Uterus (tissue), 4 donors: ENCODE measurements around the gene MYLIP. TPM values are rescaled to one million over a fixed set of nuclear protein-coding genes. Genes with fewer than 3 reads are reported as not detected.
A peak's percentile ranks its signal among the peaks of the same experiment; 100 is the strongest.

Experiments
- DNase-seq, 2 donors: peaks; one replicate each; pipeline ENCODE4 v3.0.0-alpha.2; 2019 to 2020
- H3K27ac ChIP-seq, 2 donors: fragments of 200-600 bp; sonication (generic); 1 replicate in 1 of 2; 2 replicates in 1 of 2; pipeline ENCODE4 v1.5.1; 2016 to 2018
- H3K27me3 ChIP-seq, 2 donors: fragments of 200-600 bp; sonication (generic); one replicate each; pipeline ENCODE4 v1.5.1; 2018 to 2019; ENCODE audit warnings: control low read depth in 1 of 2
- H3K36me3 ChIP-seq, 2 donors: fragments of 200-600 bp; sonication (generic); one replicate each; pipeline ENCODE4 v1.5.1; 2019; ENCODE audit warnings: control low read depth in 1 of 2
- H3K4me1 ChIP-seq, 2 donors: fragments of 200-600 bp; sonication (generic); one replicate each; pipeline ENCODE4 v1.5.1; 2018 to 2019; ENCODE audit warnings: control low read depth in 1 of 2
- H3K4me3 ChIP-seq, 2 donors: fragments of 200-600 bp; sonication (generic); 1 replicate in 1 of 2; 2 replicates in 1 of 2; pipeline ENCODE4 v1.5.1; 2018 to 2019; ENCODE audit warnings: mild to moderate bottlenecking in 1 of 2
- H3K9me3 ChIP-seq, 2 donors: fragments of 200-600 bp; sonication (generic); one replicate each; pipeline ENCODE4 v1.5.1; 2019; ENCODE audit warnings: control low read depth in 1 of 2
- POLR2A ChIP-seq, 2 donors: fragments of 450-650 bp; IDR thresholded peaks; one replicate each; pipeline ENCODE4 v1.6.1; 2016; ENCODE audit warnings: antibody characterized with exemption in 2 of 2, mild to moderate bottlenecking in 1 of 2, moderate library complexity in 1 of 2
- intact Hi-C: fragments of 100-400 bp; cut with DNase I; formaldehyde crosslinking; loops from one replicate; pipeline ENCODE4 v1.15.1; 2023; ENCODE audit warnings: low total_unique reads
- total RNA-seq, 4 donors: library from RNA; depleted of rRNA in 3 of 4; stranded (reverse); fragments of >200 nt in 3 of 4; gene quantifications; one replicate each; pipeline versions ENCODE4 v1.1.0 to v1.2.4, GENCODE V29; 2014 to 2023
- TF ChIP-seq, protein P1 (sequence below), 4 experiments: fragments of 200-600 bp in 2 of 4; fragments of 450-650 bp in 2 of 4; sonication (generic) in 2 of 4; IDR thresholded peaks; one replicate each; pipeline ENCODE4 v1.5.1; 2016 to 2019; ENCODE audit warnings: antibody characterized with exemption in 4 of 4, mild to moderate bottlenecking in 2 of 4, moderate library complexity in 1 of 4
- donor health status: DM: yes; HTN: yes; CAD: no.

Gene MYLIP
- total RNA-seq, 4 donors from 2014 or later, result 11.5 to 79.2 (median 58.7) TPM

DNA sequence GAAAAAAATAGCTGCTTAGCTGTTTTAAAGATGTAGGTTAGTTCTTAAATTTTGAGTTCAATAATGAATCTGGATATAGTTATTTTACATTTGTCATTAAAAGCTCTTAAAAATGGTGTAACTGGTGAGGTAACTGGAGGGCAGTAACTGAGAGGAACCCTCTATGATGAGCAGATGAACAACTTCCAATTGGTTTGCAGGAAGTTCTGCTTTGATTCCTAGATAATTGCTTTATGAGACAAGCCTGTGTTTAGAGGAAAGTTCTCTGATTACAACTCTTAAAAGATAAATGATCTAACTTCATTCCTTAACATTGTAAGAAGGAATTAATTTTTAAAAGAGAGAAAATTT lies 8.5 kb downstream of the MYLIP start:
- Histone ChIP-seq H3K4me3 (no peak overlapping the region), H3K9me3 (no peaks in the 10 kb centered on the region), H3K4me1 (peaks cover 0 to 36% of the 10 kb centered on the region in 2 donors), H3K27me3 (no peaks in the 10 kb centered on the region), H3K36me3 (no peaks in the 10 kb centered on the region), H3K27ac (peak overlapping the region in 1 of 2 donors; percentile 18)
- no peak for DNase-seq
- TF ChIP-seq, protein P1, sequence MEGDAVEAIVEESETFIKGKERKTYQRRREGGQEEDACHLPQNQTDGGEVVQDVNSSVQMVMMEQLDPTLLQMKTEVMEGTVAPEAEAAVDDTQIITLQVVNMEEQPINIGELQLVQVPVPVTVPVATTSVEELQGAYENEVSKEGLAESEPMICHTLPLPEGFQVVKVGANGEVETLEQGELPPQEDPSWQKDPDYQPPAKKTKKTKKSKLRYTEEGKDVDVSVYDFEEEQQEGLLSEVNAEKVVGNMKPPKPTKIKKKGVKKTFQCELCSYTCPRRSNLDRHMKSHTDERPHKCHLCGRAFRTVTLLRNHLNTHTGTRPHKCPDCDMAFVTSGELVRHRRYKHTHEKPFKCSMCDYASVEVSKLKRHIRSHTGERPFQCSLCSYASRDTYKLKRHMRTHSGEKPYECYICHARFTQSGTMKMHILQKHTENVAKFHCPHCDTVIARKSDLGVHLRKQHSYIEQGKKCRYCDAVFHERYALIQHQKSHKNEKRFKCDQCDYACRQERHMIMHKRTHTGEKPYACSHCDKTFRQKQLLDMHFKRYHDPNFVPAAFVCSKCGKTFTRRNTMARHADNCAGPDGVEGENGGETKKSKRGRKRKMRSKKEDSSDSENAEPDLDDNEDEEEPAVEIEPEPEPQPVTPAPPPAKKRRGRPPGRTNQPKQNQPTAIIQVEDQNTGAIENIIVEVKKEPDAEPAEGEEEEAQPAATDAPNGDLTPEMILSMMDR (IDR thresholded peaks at IDR 0.05), result no peak
- no peak for TF ChIP-seq POLR2A (IDR thresholded peaks at IDR 0.05)
- intact Hi-C loops, result no loop called here

DNA sequence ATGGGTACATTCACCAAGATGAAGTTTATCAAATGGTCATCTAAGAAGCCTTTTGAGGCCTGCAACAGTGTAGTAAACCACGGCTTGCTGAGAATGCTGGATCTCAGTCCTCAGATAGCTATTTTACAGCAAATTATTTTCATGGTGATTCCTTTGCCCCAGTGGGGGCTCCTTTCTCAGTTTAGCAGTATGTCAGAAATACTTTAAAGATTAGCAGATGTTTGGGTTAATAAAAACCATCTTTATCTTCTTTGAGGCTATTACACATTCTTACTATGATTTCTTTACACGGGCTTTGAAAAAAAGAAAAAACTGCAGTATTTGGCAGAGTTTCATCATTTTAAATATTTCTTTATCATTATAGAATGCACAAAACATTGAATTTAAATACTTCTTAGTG lies 10.7 kb downstream of the MYLIP start:
- Histone ChIP-seq H3K9me3 (no peaks in the 10 kb centered on the region), H3K27me3 (no peaks in the 10 kb centered on the region), H3K27ac (no peak overlapping the region), H3K4me1 (peaks cover 0 to 31% of the 10 kb centered on the region in 2 donors), H3K36me3 (no peaks in the 10 kb centered on the region), H3K4me3 (no peak overlapping the region)
- intact Hi-C loops, result no loop called here
- TF ChIP-seq, protein P1 (IDR thresholded peaks at IDR 0.05), result no peak
- TF ChIP-seq POLR2A (IDR thresholded peaks at IDR 0.05), result no peak
- DNase-seq, result no peak

DNA sequence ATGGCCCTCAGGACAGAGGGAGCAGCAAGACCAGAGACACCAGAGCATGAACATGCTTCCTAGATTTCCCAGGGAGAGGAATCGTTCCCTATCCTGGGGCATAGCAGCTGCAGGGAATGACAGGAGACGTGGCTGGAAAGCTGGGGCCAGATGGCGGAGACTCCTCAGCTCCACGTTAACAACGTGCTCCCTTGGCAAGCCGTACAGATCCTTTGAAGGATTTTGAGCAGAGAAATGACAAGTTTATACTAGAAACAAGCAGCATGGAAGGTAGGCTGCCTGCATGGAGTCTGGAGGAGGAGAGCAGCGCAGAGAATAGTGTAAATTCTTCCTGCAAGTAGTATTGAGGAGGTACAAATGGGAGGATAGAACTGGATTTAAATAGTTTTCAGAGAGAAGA lies 11.7 kb downstream of the MYLIP start:
- no peak overlapping the region for H3K4me3 ChIP-seq
- no peak for TF ChIP-seq POLR2A (IDR thresholded peaks at IDR 0.05)
- TF ChIP-seq, protein P1 (IDR thresholded peaks at IDR 0.05), result no peak
- peaks cover 0 to 25% of the 10 kb centered on the region in 2 donors for H3K4me1 ChIP-seq
- intact Hi-C loops, result no loop called here
- no peaks in the 10 kb centered on the region for H3K9me3 ChIP-seq
- H3K36me3 ChIP-seq, result no peaks in the 10 kb centered on the region
- no peak overlapping the region for H3K27ac ChIP-seq
- no peaks in the 10 kb centered on the region for H3K27me3 ChIP-seq
- DNase-seq, result no peak

DNA sequence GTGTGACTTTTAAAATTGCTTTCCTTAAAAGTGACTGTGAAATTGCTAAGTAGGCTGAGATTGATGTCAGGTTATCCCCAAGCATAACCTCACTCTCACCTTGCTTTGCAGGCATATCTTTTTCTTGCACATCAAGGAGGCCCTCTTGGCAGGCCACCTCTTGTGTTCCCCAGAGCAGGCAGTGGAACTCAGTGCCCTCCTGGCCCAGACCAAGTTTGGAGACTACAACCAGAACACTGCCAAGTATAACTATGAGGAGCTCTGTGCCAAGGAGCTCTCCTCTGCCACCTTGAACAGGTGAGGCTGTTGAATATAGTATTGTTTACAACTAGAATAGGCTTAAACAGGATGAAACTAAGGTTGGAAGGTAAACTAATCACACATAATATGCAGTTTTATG lies 12.6 kb downstream of the MYLIP start:
- no peak for DNase-seq
- Histone ChIP-seq H3K4me1 (peaks cover 0 to 19% of the 10 kb centered on the region in 2 donors), H3K27me3 (no peaks in the 10 kb centered on the region), H3K9me3 (no peaks in the 10 kb centered on the region), H3K4me3 (no peak overlapping the region), H3K27ac (no peak overlapping the region), H3K36me3 (no peaks in the 10 kb centered on the region)
- intact Hi-C loops, result no loop called here
- TF ChIP-seq, protein P1 (IDR thresholded peaks at IDR 0.05), result no peak
- no peak for TF ChIP-seq POLR2A (IDR thresholded peaks at IDR 0.05)

DNA sequence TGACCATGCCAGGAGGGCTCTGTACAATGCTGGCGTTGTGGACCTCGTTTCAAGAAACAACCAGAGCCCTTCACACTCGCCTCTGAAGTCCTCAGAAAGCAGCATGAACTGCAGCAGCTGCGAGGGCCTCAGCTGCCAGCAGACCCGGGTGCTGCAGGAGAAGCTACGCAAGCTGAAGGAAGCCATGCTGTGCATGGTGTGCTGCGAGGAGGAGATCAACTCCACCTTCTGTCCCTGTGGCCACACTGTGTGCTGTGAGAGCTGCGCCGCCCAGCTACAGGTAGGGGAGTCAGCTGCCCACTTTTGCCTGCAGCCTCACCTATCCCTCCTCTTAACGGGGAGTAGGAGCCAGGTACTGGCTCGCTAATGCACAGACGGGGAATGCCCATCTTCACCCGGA lies 16.2 kb downstream of the MYLIP start:
- Histone ChIP-seq H3K4me1 (no peaks in the 10 kb centered on the region), H3K27me3 (no peaks in the 10 kb centered on the region), H3K4me3 (no peak overlapping the region), H3K36me3 (no peaks in the 10 kb centered on the region), H3K27ac (no peak overlapping the region), H3K9me3 (no peaks in the 10 kb centered on the region)
- TF ChIP-seq, protein P1 (IDR thresholded peaks at IDR 0.05), result no peak
- no peak for TF ChIP-seq POLR2A (IDR thresholded peaks at IDR 0.05)
- intact Hi-C loops, result no loop called here
- no peak for DNase-seq
